Frontal cortex (tissue), 4 donors: ENCODE measurements around the gene MACROD1. TPM values are rescaled to one million over a fixed set of nuclear protein-coding genes. Genes with fewer than 3 reads are reported as not detected.
A peak's percentile ranks its signal among the peaks of the same experiment; 100 is the strongest.

Experiments used
- DNase-seq, 2 donors: peaks; one replicate each; pipeline ENCODE4 v3.0.0; 2012; ENCODE audit warnings: low spot score in 2 of 2
- FAIRE-seq: peaks from 2 replicates; lab custom pipeline; 2012; peaks lifted over from hg19 to GRCh38; lab: Jason Lieb, UNC
- total RNA-seq: library from RNA; depleted of rRNA; stranded (reverse); fragments of >200 nt; gene quantifications from one replicate; pipeline ENCODE4 v1.2.3, GENCODE V29; 2014
- donor health status: control.
- donor health status: control.
- donor health status: control.

Gene MACROD1
- total RNA-seq, 1 donor from 2014 or later: 19.6 TPM

GRCh38 chr11:64008283-64008913 is 157.5 kb downstream of the MACROD1 start:
- no peak for DNase-seq
- no peak for FAIRE-seq

DNA sequence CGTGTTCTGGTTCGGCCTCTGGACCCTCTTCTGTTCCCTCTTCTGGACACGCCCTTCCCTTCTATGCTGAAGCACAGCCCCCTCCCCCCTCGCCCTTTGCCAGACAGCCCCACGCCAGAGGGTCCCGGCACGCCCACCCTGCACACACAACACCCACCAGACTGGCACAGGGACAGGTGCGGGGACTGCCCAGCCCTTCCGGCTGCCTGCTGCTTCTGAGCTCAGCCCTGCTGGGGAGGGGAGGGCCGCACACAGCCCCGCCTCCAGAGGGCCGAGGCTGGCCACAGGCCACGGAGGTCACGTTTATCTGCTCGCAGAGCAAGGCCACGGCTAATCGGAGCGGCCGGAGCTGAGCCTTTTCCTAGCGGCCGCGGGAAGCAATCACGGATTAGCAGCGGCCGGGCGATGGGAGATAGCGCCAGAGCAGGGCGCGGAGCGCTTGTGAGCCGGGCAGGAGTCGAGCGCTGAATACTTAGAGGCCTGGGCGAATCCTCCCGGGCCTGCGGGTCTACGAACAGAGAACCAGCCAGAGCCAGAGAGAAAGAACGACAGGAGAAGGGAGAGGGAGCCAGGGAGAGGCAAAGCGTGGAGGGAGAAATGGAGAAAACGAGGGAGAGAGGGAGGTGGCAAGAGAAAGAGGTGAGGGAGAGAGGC is 158.2 kb downstream of the MACROD1 start:
- DNase-seq (peak; percentile 74 to 81), FAIRE-seq (no peak)

- FAIRE-seq (no peak), DNase-seq (peak in 1 of 2 donors; percentile 57)
These were observed 158.7 kb downstream of the MACROD1 start for GRCh38 chr11:64007160-64007628.

GRCh38 chr11:64006398-64006797 is 159.5 kb downstream of the MACROD1 start:
- DNase-seq (no peak), FAIRE-seq (no peak)

GRCh38 chr11:64005691-64006090 is 160.2 kb downstream of the MACROD1 start:
- no peak for FAIRE-seq

DNA sequence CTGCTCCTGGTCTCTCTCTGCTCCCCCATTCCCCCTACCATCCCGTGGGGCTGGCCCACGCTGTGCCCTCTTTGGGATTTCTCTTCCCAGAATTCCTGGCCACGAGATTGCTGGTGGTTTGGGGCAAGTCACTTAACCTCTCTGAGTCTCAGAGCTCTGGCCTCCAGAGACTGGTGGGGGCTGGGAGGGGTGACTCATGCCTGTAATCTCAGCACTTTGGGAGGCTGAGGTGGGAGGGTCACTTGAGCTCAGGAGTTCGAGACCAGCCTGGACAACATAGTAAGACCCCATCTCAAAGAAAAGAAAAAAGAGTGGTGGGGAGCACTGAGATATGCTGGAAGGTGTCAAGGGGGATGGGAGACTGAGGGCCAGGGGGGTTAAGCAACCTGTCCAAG is 161.3 kb downstream of the MACROD1 start:
- FAIRE-seq (no peak), DNase-seq (no peak)

More at GRCh38 chr11:64005691-64006090, 160.2 kb downstream of the MACROD1 start:
- DNase-seq: no peak

GRCh38 chr11:64003807-64004589 is 161.9 kb downstream of the MACROD1 start:
- DNase-seq (no peak), FAIRE-seq (no peak)

GRCh38 chr11:64001484-64002420 is 164.2 kb downstream of the MACROD1 start:
- DNase-seq: no peak
- no peak for FAIRE-seq

DNA sequence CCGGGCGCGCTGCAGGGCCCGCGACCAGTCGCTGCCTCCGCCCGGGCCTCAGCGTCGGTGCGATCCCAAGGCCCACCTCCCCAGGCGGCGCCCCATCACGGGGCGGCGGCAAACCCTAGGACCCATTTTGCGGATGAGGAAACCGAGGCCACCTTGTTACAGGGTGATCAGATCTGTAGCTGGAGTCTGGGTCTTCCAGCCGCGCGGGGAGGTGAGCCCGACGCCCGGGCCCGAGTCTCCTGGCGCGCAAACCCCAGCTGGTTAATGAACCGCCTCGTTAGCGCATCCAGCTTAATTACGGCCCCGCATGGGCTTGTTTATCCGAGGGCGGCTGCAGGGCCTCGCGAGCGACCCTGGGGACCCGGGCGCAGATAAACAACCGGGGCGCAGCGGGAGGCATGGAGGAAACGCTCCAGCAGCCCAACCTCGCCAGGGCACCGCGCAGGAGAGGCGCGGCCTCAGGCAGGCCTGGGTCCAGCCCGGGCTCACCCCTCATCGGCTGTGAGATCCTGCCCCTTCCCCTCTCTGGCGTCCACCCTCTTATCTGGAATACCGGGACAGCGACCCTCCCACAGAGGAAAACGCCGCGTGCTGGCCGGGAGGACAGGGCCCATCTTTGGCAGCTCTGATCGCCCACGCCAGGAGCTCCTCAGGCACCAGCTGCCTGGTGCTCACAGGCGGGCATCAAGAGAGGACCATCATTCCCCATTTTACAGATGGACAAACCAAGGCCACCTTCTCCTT is 165.0 kb downstream of the MACROD1 start:
- FAIRE-seq (no peak), DNase-seq (no peak)

GRCh38 chr11:64000026-64000739 is 165.7 kb downstream of the MACROD1 start:
- FAIRE-seq (no peak), DNase-seq (peak; percentile 97 to 98)

- no peak for FAIRE-seq
- DNase-seq: peak in 1 of 2 donors; percentile 76
These were observed 166.4 kb downstream of the MACROD1 start for GRCh38 chr11:63999349-64000025.

GRCh38 chr11:63998558-63999348 is 167.2 kb downstream of the MACROD1 start:
- FAIRE-seq (no peak), DNase-seq (no peak)

DNA sequence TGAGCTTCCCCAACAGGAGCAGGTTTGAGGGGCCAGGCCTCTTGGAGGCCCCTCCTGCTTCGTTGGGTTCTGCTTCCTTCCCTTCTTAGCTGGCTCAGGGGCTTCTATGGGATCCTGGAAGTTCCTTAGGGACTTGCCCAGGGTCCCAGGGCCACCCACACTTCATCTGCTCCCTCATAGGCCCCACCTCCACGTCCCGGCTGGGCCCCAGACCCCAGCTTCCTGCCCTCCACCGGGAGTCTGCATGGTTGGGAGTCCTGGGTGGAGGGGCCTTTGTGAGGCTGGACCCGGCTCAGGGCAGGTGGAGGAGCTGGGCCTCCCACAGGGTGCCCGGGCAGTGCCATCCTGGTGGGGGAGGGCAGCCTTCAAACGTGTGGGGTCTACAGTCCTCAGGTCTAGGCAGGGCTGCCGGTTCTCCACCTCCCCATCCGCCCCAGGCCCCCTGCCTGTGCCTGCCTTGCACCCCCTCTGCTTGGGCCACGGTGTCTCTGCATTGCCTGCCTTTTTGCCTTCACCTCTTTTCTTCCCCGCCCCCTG is 168.0 kb downstream of the MACROD1 start:
- DNase-seq (no peak), FAIRE-seq (no peak)

DNA sequence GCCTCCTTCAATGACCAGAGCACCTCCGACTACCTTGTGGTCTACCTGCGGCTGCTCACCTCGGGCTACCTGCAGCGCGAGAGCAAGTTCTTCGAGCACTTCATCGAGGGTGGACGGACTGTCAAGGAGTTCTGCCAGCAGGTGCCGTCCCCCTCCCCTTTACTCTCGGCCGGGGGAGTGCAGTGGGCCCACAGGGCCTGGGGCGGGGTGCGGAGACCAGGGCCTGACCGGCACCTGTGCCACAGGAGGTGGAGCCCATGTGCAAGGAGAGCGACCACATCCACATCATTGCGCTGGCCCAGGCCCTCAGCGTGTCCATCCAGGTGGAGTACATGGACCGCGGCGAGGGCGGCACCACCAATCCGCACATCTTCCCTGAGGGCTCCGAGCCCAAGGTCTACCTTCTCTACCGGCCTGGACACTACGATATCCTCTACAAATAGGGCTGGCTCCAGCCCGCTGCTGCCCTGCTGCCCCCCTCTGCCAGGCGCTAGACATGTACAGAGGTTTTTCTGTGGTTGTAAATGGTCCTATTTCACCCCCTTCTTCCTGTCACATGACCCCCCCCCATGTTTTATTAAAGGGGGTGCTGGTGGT is 168.7 kb downstream of the MACROD1 start:
- DNase-seq: no peak
- FAIRE-seq: no peak

DNA sequence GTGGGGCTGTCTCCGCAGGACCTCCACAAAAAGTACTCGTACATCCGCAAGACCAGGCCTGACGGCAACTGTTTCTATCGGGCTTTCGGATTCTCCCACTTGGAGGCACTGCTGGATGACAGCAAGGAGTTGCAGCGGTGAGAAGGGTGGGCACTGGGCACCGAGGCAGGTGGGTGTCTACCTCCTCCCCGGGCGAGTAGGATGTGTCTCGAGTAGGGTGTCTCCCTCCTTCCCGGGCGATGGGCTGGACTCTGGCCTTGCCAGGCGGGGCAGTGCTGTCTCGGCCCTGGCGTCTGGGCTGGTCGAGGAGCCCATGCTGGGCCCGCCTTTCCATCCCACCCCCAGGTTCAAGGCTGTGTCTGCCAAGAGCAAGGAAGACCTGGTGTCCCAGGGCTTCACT is 169.4 kb downstream of the MACROD1 start:
- FAIRE-seq (no peak), DNase-seq (no peak)

DNA sequence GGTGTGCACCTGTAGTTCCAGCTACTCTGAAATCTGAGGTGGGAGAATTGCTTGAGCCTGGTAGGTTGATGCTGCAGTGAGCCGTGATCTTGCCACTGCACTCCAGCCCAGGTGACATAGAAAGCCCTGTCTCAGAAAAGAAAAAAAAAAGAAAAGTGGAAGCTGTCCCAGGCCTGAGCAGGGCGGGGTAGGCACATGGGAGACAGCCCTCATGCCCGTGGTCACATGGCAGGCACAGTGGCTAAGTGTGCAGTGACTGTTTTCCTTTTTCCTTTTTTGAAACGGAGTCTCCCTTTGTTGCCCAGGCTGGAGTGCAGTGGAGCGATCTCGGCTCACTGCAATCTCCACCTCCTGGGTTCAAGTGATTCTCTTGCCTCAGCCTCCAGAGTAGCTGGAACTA is 171.9 kb downstream of the MACROD1 start:
- DNase-seq (no peak), FAIRE-seq (no peak)
